ENCODE measurements around the gene NFAT5.
"Not testable (repeated sequence)": the region's sequence is repeated elsewhere in the genome, so short reads cannot be mapped to it uniquely, and the experiment has no call there.

Gene NFAT5

DNA sequence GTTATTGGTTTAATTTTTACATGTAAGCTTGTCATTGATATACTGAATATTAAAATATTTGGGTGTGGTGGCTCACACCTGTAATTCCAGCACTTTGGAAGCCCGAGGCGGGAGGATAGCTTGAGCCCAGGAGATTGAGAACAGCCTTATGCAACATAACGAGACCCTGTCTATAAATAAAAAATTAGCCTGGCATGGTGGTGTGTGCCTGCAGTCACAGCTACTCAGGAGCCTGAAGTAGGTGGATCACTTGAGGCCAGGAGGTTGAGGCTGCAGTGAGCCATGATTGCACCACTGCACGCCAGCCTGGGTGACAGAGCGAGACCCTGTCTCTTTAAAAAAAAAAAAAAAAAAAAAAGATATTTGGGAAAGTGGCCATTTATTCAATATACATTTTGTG, 32.3 kb downstream of the NFAT5 start:
- DNase-seq, result no peak

DNA sequence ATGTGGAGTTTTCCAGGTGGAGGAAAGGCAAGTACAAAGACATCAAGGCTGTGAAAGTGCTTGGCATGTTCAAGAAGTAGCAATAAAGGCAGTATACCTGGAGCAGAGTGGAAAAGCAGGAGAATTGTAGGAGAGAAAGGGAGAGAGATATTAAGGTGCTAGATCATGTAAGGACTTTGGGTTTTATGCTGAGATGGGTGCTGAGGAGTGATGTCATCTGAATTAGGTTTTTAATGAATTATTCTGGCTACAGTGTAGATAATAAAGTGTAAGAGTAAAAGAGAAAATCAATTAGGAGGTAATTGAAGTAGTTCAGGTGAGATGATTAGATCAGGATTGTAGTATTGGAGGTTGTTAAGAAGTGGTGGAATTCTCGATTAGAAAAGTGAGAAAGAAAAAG, 34.0 kb downstream of the NFAT5 start:
- DNase-seq, result no peak

DNA sequence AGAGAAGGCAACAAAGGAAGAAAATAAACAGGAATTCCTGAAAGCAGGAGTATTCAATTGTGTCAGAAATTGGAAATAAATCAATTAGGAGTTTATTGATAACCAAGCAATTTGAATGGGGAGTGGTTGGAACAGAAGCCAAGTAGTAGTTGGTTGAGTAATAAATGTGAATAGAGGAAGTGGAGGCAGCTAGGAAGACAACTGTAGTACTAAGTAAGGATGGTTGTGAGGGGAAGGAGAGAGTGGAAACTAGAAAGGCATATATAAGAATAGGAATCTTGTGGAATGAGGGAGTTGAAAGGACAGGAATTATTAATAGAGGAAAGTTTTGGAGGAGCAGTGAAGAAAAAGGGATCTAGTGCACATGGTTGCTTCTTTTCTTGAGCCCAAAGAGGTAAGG, 34.4 kb downstream of the NFAT5 start:
- no peak for DNase-seq

- no peak for DNase-seq
Measured at GRCh38 chr16:69601250-69601649, 35.5 kb downstream of the NFAT5 start.

GRCh38 chr16:69606985-69607384, 41.2 kb downstream of the NFAT5 start:
- no peak for DNase-seq

GRCh38 chr16:69607674-69608073, 41.9 kb downstream of the NFAT5 start:
- DNase-seq, result no peak

GRCh38 chr16:69610356-69610755, 44.6 kb downstream of the NFAT5 start:
- DNase-seq, result no peak

- no peak for DNase-seq
Measured at GRCh38 chr16:69611103-69611640, 45.4 kb downstream of the NFAT5 start.

DNA sequence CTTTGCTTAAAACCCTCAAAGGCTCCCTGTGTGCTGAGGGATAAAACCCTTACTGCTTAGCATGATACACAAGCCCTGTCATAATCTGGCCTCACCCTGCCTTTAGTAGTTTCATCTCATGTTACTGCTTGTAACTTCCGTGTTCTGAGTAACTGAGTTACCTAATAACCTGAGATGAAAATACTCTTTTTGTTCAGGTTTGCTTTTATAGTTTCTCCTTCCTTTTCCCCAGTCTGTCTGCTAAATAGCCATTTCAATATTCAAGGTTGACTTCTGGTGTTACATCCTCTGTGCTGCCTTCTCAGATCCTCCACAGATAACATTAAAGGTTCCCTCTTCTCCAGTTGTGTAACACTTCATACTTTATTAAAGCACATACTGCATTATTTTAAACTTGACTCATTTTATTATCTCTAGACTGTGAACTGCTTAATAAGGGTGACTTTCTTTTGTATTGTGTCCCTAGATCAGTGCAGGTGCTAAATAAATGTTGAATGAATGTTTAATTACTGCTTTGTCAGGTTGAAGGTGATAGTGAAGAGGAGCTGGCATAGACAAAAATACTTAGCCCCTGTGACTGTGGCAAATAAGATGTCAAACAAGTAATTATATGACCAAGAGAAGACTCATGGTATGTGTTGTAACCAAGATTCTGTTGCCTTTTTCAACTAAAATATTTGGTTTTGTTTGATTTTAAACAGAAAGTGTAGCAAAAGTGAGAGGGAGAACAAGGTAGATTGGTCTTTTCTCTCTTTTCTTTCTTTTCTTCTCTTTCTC, 47.8 kb downstream of the NFAT5 start:
- DNase-seq, result no peak

- DNase-seq, result no peak
Measured at GRCh38 chr16:69615528-69615927, 49.8 kb downstream of the NFAT5 start.

GRCh38 chr16:69616082-69616481, 50.3 kb downstream of the NFAT5 start:
- no peak for DNase-seq

- no peak for DNase-seq
Measured at GRCh38 chr16:69618307-69618706, 52.5 kb downstream of the NFAT5 start.

- no peak for DNase-seq
Measured at GRCh38 chr16:69618721-69619120, 53.0 kb downstream of the NFAT5 start.

GRCh38 chr16:69619514-69619913, 53.7 kb downstream of the NFAT5 start:
- DNase-seq, result no peak

- DNase-seq, result no peak
Measured at GRCh38 chr16:69620573-69620972, 54.8 kb downstream of the NFAT5 start.

DNA sequence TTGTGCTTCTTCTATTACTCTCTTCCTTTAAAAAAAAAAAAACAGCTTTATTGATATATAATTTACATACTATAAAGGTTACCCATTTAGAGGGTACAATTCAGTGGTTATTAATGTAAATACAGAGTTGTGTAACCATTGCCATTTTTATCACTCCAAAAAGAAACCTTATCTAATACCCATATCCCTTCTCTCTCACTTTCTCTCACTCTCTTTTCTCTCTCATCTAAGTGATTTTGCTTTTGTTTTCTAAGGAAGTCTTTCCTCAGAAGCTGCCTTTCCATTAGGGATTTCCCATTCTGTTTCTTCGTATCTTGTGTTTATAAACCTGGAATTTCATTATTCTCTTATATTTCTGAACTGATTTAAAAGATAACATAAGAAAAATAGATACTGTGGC, 55.5 kb downstream of the NFAT5 start:
- DNase-seq, result no peak

DNA sequence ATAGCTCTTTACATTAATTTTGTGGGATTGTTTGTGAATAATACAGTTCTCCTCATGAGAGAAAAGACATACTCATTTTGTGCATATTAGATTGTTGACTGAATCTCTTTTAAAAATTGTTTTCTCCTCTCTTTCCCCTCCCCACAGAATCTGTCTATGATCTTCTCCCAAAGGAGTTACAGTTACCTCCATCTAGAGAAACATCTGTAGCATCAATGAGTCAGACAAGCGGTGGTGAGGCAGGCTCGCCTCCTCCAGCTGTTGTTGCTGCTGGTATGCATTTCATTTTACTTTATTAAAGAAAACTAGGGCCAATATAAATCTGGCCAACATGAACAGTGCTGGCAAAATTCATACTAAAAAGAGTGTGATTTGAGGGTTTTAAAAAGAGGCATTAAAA, 60.5 kb downstream of the NFAT5 start:
- DNase-seq, result no peak

DNA sequence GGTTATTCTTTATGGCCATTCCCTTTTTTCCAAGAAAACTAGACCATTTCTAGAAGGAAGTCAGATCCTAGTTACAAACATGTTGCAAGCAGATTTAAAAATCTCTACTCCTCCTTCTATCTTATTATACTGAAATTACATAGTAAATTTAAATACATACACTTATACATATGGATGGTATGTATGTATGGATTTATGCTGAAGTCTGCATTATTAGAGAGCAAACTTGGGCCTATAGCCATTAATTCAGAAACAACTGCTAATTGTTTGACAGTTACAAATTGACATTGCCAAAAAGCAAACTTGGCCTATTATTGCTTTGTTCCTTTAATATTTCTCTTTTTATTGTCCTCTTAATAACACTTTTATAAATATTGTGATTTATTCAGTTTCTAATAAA, 67.1 kb downstream of the NFAT5 start:
- no peak for DNase-seq

DNA sequence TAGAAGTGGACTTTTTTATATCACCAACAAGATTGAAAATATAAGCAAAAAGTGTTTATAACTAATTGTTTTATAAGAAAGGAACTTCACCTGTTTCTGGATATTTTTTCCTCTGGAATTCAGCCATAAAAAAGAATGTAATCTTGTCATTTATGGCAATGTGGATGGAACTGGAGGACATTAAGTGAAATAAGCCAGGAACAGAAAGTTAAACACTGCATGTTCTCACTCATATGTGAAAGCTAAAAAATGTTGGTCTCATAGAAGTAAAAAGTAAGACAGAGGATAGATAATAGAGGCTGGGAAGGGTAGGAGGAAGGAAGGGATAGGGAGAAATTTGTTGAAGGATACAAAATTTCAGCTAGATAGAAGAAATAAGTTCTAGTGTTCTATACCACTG, 67.6 kb downstream of the NFAT5 start:
- DNase-seq, result no peak

DNA sequence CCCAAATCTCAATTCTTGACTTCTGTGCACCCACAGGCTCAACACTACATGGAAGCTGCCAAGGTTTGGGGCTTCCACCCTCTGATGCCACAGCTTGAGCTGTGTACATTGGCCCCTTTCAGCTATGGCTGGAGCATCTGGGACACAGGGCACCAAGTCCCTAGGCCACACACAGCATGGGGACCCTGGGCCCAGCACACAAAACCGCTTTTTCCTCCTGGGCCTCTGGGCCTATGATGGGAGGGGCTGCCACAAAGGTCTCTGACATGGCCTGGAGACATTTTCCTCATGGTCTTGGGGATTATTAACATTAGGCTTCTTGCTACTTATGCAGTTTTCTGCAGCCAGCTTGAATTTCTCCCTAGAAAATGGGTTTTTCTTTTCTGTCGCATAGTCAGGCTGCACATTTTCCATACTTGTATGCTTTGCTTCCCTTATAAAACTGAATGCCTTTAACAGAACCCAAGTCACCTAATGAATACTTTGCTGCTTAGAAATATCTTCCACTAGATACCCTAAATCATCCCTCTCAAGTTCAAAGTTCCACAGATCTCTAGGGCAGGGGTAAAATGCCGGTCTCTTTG, 70.9 kb downstream of the NFAT5 start:
- DNase-seq, result not testable (repeated sequence)

DNA sequence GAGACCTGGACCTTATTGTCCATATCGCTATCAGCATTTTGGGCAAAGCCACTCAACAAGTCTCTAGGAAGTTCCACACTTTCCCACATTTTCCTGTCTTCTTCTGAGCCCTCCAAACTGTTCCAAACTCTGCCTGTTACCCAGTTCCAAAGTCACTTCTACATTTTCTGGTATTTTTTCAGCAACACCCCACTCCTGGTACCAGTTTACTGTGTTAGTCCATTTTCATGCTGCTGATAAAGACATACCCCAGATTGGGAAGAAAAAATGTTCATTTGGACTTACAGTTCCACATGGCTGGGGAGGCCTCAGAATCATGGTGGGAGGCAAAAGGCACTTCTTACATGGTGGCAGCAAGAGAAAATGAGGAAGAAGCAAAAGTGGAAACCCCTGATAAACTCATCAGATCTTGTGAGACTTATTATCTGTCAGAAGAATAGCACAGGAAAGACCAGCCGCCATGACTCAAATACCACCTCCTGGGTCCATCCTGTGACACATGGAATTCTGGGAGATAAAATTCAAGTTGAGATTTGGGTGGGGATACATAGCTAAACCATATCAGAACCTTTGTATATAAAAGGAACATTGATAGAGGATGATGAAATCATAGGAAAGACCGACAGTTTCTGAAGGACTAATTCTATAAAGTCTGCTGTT, 71.6 kb downstream of the NFAT5 start:
- DNase-seq, result not testable (repeated sequence)

DNA sequence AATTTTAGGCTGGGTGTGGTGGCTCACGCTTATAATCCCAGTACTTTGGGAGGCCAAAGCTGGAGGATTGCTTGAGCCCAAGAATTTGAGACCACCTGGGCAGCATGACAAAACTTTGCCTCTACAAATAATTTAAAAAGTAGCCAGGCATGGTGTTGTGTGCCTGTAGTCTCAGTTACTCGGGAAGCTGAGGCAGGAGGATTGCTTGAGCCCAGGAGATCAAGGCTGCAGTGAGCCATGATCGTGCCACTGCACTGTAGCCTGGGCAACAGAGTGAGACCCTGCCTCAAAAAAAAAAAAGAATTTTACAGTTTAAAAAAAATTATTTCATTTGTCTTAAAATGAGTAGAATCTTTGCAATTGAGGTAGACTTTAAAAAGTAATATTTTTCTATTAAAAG, 78.2 kb downstream of the NFAT5 start:
- not testable (repeated sequence) for DNase-seq

GRCh38 chr16:69644790-69645189, 79.0 kb downstream of the NFAT5 start:
- DNase-seq, result no peak

DNA sequence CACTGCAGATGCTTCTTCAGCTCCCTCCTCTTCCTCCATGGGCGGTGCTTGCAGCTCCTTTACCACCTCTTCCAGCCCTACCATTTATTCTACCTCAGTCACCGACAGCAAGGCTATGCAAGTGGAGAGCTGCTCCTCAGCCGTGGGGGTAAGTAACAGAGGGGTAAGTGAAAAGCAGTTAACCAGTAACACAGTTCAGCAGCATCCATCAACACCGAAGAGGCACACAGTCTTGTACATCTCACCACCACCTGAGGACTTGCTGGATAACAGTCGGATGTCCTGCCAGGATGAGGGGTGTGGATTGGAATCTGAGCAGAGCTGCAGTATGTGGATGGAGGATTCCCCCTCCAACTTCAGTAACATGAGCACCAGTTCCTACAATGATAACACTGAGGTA, 81.3 kb downstream of the NFAT5 start:
- no peak for DNase-seq
